ENCODE results near the gene ADGRL3.

GRCh38 chr4:61739887-61740286, 539.8 kb downstream of the ADGRL3 start:
- TF ChIP-seq, protein P1, sequence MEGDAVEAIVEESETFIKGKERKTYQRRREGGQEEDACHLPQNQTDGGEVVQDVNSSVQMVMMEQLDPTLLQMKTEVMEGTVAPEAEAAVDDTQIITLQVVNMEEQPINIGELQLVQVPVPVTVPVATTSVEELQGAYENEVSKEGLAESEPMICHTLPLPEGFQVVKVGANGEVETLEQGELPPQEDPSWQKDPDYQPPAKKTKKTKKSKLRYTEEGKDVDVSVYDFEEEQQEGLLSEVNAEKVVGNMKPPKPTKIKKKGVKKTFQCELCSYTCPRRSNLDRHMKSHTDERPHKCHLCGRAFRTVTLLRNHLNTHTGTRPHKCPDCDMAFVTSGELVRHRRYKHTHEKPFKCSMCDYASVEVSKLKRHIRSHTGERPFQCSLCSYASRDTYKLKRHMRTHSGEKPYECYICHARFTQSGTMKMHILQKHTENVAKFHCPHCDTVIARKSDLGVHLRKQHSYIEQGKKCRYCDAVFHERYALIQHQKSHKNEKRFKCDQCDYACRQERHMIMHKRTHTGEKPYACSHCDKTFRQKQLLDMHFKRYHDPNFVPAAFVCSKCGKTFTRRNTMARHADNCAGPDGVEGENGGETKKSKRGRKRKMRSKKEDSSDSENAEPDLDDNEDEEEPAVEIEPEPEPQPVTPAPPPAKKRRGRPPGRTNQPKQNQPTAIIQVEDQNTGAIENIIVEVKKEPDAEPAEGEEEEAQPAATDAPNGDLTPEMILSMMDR (IDR thresholded peaks at IDR 0.05; ENCODE audit: low read depth, low read length), result no peak
- no peak for TF ChIP-seq EZH2phosphoT487 (IDR thresholded peaks at IDR 0.05; ENCODE audit: low read depth)

Data from OCI-LY3 (cell line).